Neural progenitor cell (in vitro differentiated cells): ENCODE data around the gene SAMD4A.

Experiments used
- EZH2 ChIP-seq: fragments of 200-600 bp; sonication (generic); IDR thresholded peaks from 2 replicates; pipeline ENCODE4 v1.6.1; 2017; ENCODE audit warnings: antibody characterized with exemption, mild to moderate bottlenecking, moderate library complexity
- TF ChIP-seq, protein P1 (sequence below): fragments of 200-600 bp; sonication (generic); IDR thresholded peaks from 2 replicates; pipeline ENCODE4 v1.5.1; 2017; ENCODE audit warnings: antibody characterized with exemption, mild to moderate bottlenecking

DNA sequence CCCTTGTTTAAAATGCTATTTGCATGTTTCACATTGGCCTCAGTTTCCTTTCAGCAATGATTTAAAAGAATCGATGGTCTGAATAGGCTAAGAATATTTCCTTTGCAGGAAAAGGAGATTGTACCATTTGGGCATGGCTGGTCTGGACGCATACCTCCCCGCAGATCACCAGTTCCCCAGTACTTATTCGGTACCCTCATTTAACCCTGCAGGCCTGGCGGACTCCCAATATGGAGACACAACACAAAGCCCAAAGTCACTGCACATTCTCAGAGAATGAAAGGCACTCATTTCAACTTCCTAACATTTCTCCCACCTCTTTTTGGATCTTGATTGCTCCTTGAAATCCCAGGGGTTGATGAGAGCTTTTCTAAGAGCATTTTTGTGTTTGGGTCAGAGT lies 182.8 kb downstream of the SAMD4A start:
- TF ChIP-seq, protein P1, sequence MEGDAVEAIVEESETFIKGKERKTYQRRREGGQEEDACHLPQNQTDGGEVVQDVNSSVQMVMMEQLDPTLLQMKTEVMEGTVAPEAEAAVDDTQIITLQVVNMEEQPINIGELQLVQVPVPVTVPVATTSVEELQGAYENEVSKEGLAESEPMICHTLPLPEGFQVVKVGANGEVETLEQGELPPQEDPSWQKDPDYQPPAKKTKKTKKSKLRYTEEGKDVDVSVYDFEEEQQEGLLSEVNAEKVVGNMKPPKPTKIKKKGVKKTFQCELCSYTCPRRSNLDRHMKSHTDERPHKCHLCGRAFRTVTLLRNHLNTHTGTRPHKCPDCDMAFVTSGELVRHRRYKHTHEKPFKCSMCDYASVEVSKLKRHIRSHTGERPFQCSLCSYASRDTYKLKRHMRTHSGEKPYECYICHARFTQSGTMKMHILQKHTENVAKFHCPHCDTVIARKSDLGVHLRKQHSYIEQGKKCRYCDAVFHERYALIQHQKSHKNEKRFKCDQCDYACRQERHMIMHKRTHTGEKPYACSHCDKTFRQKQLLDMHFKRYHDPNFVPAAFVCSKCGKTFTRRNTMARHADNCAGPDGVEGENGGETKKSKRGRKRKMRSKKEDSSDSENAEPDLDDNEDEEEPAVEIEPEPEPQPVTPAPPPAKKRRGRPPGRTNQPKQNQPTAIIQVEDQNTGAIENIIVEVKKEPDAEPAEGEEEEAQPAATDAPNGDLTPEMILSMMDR, result no peak
- TF ChIP-seq EZH2, result no peak
